ENCODE measurements around the gene TK2. TPM values are rescaled to one million over a fixed set of nuclear protein-coding genes. Genes with fewer than 3 reads are reported as not detected.

TK2 gene
- total and polyA plus RNA-seq, 2 experiments from 2014 or later: 1.8 to 4.2 TPM

GRCh38 chr16:66469947-66470546, 79.9 kb downstream of the TK2 start (continued):
- TF ChIP-seq ZNF462 (CRISPR knock-in tag; IDR thresholded peaks at IDR 0.05) (no peak), ZNF114 (CRISPR knock-in tag; IDR thresholded peaks at IDR 0.05) (no peak), STAT1 (IDR thresholded peaks at IDR 0.05; ENCODE audit: unreplicated experiment) (no peak), CTCF (conservative IDR thresholded peaks at IDR 0.05; ENCODE audit: low read depth in 2 of 2) (no peak)

- H3K4me1 Mint-ChIP-seq: peaks cover 6% of the 10 kb centered on the region
- Histone ChIP-seq H3F3A (replicated peaks; ENCODE audit: low read depth) (no peaks in the 10 kb centered on the region), H3K79me2 (replicated peaks; ENCODE audit: insufficient read depth) (no peaks in the 10 kb centered on the region), H3K4me1 (ENCODE audit: insufficient read depth) (no peaks in the 10 kb centered on the region), H3K4me2 (no peak overlapping the region), H3K27ac (ENCODE audit: low read depth) (no peak overlapping the region), H3K36me3 (ENCODE audit: insufficient read depth) (no peaks in the 10 kb centered on the region), H4K20me1 (replicated peaks; ENCODE audit: insufficient read depth) (no peaks in the 10 kb centered on the region), H3K27me3 (ENCODE audit: insufficient read depth) (no peaks in the 10 kb centered on the region), H3K4me3 (no peak overlapping the region), H3K9me2 (ENCODE audit: insufficient read depth) (0 out of 2 replicates have a peak, but pooled peaks cover 4% of the 10 kb centered on the region), H2AFZ (no peak overlapping the region)
- no peak for DNase-seq (ENCODE audit: low spot score)
- H3K36me3 Mint-ChIP-seq (ENCODE audit: low read depth): no peaks in the 10 kb centered on the region
- ATAC-seq: no peak
- no peak overlapping the region for H3K27ac Mint-ChIP-seq
- peaks cover 9% of the 10 kb centered on the region for H3K27me3 Mint-ChIP-seq (ENCODE audit: insufficient read depth, low read depth, poor library complexity)
- no peaks in the 10 kb centered on the region for H3K9me3 Mint-ChIP-seq
- H3K4me3 Mint-ChIP-seq: no peak overlapping the region
- TF ChIP-seq CTCF (conservative IDR thresholded peaks at IDR 0.05; ENCODE audit: low read depth in 2 of 2) (no peak), POLR2AphosphoS5 (IDR thresholded peaks at IDR 0.05; ENCODE audit: low read depth) (no peak), JUNB (IDR thresholded peaks at IDR 0.05; ENCODE audit: unreplicated experiment) (no peak)
- TF ChIP-seq, protein P1, sequence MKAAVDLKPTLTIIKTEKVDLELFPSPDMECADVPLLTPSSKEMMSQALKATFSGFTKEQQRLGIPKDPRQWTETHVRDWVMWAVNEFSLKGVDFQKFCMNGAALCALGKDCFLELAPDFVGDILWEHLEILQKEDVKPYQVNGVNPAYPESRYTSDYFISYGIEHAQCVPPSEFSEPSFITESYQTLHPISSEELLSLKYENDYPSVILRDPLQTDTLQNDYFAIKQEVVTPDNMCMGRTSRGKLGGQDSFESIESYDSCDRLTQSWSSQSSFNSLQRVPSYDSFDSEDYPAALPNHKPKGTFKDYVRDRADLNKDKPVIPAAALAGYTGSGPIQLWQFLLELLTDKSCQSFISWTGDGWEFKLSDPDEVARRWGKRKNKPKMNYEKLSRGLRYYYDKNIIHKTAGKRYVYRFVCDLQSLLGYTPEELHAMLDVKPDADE (IDR thresholded peaks at IDR 0.05): no peak
Observed at GRCh38 chr16:66469291-66469946, 80.5 kb downstream of the TK2 start.

Data from GM23338 (cell line).